Measurements from ENCODE around the gene HMGN4.
"Not testable (repeated sequence)": the region's sequence is repeated elsewhere in the genome, so short reads cannot be mapped to it uniquely, and the experiment has no call there.

The HMGN4 gene

DNA sequence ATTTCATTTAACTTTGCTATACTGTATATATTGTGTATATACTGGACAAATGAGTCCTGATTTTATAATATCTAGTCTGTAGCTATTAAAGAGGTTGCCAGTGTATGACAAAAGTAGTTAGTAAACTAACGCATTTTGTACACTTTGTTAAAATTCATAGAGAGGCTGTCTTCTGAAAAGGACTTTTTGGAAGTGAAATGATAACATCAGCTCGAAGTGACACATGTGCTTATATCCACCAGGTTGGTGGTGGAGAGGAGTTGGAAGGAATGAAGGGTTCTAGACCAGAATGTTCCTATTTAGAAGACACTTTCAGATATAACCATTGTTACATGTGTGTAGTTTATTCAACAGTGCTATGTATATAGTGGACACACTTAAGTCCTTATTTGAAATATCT is 13.9 kb upstream of the HMGN4 start:
- DNase-seq = not testable (repeated sequence)

DNA sequence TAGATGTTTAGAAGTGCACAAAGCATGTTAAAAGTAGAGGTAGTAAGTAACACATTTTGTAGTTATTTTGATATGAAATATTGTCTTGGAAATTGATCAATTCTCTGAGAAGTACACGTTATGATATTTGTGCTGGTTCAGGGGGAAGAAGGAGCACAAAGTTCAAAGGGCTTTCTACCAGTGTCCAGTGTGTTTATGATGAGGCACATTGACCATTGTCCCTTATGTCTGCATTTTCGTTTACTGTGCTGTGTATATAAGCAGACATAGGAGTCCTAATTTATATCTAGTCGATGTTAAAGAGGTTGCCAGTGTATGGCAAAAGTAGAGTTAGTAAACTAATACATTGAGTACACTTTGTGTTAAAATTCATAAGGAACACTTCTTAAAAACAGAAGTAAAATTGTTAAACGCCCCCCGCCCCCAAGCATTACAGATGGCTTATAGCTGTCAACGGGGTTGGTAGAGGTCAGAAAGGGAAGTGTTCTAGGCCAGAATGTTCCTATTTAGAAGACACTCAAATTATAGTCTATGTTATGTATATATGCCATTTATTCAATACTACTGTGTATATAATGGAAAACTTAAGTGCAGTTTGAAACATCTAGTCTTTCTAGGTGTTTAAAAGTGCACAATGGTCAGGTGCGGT is 13.3 kb upstream of the HMGN4 start:
- no peak for DNase-seq

DNA sequence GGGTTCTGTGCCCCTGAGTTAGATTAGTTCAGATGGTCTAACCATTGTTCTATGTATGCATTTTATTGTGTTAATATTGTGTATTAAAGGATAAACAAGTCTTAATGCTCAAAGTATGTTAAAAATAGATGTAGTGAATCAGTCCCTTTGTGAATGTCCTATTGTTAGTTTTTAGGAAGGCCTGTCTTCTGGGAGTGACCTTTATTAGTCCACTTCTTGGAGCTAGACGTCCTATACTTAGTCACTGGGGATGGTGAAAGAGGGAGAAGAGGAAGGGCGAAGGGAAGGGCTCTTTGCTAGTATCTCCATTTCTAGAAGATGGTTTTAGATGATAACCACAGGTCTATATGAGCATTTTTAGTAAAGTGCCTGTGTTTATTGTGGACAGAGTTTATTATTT is 12.3 kb upstream of the HMGN4 start:
- no peak for DNase-seq

DNA sequence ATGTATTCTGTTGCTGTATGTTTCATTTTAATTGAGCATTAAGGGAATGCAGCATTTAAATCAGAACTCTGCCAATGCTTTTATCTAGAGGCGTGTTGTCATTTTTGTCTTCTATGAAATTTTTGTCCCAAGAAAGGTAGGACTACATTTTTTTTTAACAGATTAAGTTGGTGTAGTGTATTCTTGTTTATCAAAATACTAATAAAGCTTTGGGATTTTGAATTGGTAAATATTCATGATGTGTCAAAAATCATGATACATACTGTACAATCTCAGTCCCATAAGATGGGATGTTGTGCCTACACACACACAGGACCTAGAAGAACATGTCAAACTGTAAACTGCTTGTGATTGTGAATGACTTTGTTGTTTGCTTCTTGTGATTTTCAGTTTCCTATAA is 11.2 kb upstream of the HMGN4 start:
- DNase-seq = no peak

DNA sequence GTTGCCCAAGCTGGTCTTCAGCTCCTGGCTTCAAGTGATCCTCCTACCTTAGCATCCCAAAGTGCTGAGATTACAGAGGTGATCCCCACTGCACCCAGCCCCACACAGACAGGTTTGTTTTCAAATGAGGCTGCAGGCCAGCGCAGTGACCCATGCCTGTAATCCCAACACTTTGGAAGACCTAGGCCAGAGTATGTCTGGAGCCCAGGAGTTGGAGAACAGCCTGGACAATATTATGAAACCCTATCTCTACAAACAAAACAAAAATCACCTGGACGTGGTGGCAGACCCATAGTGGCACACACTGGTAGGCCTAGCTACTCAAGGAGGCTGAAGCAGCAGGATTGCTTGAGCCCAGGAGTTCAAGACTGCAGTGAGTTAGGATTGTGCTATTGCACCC is 8.0 kb upstream of the HMGN4 start:
- DNase-seq = no peak

DNA sequence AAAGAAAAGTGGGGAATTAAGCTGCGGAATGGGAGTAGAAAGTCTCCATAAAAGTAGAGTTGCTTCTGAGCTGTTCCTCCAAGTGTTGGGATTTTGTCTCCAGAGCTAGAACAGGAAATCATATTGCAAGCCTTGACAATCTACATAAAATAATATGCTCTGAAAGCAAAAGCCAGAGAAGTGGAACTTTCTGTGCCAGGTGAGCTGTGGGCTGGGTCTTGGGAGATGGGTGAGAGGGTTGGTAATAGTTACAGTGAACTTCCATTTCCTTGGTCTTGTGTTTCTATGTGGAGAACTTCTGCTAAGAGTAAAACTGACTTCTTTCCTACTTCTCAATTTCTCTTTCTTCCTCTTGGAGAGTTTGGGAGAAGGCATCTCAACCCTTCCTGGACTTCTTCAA is 6.3 kb upstream of the HMGN4 start:
- no peak for DNase-seq

DNA sequence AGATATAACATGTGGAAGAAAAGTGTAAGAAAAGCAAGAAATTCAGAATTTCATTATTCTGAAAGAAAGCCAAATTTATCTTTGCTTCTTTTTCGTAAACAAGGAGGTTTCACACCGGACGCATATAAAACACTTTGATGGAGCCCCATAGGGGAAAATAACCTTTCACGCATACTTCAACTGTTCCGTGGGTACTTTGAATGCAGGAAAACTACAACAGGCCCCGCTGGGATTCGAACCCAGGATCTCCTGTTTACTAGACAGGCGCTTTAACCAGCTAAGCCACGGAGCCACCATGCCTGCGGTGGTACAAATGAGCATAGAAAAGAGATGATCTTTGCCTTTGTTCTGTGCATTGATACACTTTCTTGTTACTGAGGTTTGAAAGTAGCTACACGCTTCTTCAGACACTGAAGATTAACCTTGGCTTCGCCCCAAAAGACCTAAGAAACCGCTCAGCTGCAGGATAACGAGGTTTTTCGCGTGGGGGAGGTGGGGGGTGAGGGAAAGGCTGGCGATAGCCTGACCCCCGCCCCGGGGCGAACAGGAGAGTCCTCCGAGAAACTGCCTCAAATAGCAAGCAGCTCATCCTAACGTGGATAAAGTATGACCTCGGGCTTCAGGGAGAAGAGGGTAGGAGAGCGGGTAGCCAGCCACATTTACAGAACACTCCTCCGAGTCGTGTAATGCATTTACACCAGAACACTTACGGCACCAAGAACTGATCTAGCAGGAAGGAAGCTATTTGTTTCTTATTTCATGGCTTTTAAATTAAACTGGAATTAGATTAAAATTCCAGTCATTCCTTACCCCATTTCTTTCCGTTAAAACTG is 5.3 kb upstream of the HMGN4 start:
- DNase-seq = peak; percentile 94

DNA sequence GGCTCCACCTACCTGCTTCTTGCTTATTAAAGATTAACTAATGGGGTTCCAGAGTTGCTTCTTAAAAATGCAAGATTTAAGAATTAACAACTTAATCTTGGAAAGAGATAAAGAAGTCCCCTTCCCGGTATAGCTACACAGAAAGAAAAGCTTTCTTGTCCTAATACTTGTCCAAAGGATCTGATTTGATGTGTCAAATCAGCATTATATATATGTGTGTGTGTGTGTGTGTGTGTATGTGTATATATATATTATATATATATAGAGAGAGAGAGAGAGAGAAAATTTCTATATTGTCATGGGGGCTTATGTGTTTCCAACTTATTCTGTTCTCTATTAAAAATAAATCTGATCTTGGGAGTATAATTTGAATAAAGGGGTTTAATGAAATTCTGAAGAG is 4.6 kb upstream of the HMGN4 start:
- DNase-seq = no peak

DNA sequence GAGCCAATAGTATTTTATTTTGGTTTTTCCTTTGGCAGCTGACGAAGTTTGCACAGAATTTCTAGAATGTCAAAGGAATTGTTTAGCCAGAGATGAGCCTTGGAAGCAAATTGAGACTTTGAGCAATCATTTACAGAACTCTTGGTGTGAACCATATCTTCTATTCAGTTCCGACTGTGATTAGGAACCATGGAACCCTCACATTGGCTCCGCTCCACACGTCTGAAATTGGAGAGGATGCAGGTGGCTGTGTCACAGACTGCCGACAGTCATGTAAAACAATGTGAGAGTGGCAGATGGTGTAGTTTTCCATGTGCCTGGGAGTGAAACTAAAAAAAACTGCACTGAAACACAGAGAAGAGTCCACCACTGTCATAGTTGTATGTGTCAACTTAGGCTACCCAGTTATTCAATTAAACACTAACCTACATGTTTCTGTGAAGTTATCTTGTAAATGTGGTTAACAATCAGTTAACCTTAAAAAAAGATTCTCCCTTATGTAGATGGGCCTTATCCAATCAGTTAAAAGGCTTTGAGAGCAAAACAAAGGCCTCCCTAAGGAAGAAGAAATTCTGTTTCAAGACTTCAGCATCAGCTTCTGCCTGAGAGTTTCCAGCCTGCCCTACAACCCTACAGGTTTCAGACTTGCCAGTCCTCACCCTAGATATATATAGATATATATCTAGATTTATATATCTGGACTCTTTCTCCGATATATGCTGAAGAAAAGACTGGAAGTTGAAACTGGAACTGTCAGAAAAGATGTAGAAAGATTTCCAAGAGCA is 3.3 kb upstream of the HMGN4 start:
- DNase-seq = no peak

DNA sequence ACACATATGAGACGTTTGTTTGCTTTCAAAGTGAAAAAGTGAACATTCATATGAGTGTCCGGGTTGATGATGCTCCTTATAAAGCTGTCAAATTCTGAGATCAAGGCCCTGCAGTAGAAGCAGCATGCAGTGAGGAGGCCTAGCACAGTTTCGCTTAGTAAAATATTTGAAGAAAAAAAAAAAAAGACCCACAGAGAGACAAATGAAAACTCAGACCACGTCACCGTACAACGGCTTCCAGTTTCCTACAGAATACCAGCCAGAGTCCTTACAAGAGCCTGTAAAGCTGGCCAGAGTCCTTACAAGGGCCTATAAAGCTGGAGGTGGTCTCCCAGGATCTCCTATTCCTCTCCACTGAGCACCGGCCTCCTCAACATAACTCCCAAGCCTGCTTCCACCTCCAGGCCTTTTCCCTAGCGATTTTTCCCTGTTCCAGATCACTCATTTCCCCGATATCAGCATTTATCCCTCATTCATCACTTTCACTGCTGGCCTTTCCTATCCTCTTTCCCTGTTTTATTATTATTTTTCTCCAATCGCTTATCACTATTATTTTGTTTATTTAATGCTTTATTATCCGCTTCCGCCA is 1.5 kb upstream of the HMGN4 start:
- peak; percentile 74 for DNase-seq

DNA sequence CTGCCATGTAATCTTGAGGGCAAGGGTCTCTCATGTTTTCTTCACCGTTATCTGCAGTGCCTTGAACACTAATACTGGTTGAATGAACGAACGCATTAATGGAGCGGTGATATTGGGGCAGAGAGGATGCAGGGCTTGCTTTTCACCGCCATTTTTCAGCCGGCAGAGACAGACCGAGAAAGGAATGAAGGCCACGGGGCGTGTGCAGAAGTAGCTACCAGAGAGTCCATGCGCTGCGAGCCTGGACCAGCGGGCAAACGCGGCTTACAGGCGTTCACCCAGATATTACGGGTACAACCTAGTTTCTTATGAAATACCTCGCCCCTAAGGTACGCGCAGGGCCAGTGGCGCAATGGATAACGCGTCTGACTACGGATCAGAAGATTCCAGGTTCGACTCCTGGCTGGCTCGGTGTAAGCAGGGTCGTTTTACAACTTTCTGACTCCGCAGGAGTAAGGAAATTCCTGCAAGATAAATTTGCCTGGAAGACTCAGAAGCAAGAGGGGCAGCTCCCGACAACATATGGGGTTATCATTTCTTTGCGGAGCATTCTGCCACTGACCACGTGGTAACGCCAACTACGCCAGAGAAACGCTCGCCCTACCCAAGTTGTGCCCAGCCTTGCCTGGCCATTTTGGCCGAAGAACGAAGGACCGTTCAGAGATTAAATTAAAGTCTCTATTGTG is 863 bp upstream of the HMGN4 start:
- DNase-seq = peak; percentile 96

DNA sequence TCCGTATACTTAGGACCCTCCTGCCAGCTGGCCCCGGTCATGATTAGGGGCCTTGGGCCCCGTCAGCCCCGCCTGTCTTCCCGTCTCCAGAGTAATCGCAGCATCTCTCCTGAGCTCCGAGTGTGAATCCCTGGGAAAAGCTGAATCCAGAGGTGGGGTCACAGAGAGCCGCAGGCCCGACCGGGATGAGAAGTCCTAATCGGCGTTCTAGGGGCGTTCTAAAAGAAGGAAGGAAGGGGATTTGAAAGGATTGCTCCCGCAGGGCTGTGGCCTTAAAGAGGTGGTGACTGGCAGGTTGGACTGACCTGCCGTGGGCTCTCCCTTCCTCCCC is 371 bp downstream of the HMGN4 start:
- DNase-seq = no peak

DNA sequence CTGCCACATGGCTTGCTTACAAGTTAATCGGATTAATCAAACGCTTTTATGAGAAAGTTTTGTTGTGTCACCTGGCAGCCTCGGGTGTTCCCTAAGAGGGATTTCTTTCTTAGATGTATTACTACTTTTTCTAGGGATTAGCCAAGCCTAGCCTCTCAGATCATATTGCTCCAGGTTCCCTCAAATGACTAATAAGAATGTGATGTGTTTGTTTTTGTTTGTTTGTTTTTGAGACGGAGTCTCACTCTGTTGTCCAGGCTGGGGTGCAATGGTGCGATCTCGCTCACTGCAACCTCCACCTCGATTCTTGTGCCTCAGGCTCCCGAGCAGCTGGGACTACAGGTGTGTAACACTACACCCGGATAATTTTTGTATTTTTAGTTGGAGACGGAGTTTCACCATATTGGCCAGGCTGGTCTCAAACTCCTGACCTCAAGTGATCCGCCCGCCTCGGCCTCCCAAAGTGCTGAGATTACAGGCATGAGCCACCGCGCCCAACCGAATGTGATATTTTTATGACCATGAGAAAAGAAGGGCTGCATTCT is 977 bp downstream of the HMGN4 start:
- no peak for DNase-seq

DNA sequence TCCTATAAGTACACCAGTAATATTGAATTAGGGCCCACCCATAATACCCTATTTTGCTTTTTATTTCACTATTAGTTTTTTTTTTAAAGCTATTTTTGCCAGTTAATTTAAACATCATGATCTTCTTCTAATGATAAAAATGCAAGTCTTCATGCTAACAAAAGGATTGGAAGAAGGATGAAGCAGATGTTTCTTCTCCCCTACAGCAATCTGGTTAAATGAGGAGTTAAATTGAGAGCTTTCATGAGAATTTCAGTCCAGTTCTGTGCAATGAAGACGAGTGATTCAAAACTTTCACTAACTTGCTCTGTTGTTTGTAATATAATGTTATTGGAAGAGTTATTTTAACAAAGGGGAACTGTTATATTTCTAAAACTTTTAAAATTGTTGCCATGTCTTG is 3.4 kb downstream of the HMGN4 start:
- no peak for DNase-seq

DNA sequence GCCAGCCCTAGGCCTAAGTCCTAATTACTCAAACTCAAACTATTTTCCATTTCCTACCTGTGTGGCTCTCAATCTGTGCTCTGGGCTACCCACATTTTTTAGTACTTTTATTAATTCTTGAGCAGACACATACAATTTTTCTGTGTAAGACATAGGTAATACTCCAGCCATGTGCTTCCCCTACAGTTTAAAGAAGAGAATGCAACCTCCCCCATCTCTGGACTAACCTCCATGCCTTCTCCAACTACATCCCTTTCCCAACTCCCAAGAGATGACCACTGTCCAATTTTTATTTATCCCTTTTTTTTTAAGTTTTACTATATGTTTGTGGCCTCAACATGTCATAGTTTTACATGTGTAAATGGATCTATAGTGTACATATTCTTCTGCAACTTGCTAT is 5.8 kb downstream of the HMGN4 start:
- DNase-seq = peak; percentile 29

DNA sequence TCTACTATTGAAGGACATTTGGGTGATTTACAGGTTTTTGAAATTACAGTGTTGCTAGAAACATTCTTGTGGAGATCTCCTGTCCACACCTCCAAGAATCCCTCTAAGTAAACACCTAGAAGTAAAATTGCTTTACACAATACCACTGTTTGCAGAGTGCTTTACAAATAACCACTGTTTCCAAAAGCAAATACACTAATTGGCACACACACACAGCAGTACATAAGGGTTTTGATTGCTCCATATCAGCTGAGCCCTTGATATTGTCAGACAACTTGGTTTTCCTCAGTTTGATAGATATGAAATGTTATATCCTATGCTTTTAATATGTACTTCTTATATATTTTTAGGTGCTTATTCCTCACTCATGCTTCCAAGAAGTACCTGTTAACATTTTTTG is 6.3 kb downstream of the HMGN4 start:
- no peak for DNase-seq

DNA sequence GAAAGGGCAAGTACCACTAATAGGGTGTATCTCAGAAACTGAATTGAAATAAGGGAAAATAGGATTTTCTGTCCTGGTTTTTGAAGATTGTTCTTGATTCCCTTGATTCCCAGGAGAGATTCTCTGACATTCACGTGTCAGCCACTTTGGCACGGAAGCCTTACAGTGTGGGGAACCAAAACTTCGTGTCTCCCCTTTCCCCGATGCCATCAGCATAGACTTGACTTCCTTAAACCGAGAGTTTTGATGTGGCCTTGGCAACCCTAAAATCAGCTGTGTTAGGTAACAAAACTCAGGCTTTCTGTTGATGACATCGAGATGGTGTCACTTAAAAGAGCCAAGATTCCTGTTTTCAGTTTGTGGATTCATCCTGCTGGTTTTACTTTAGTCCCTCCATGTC is 7.5 kb downstream of the HMGN4 start:
- DNase-seq = no peak

DNA sequence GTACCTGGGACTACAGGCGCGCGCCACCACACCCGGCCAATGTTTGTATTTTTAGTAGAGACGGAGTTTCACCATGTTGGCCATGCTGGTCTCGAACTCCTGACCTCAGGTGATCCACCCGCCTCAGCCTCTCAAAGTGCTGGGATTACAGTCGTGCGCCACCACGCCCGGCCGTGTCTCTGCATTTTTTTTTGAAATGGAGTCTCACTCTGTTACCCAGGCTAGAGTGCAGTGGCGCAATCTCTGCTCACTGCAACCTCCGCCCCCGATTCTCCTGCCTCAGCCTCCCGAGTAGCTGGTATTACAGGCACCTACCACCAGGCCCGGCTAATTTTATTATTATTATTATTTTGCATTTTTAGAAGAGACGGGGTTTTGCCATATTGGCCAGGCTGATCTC is 9.2 kb downstream of the HMGN4 start:
- DNase-seq = not testable (repeated sequence)

DNA sequence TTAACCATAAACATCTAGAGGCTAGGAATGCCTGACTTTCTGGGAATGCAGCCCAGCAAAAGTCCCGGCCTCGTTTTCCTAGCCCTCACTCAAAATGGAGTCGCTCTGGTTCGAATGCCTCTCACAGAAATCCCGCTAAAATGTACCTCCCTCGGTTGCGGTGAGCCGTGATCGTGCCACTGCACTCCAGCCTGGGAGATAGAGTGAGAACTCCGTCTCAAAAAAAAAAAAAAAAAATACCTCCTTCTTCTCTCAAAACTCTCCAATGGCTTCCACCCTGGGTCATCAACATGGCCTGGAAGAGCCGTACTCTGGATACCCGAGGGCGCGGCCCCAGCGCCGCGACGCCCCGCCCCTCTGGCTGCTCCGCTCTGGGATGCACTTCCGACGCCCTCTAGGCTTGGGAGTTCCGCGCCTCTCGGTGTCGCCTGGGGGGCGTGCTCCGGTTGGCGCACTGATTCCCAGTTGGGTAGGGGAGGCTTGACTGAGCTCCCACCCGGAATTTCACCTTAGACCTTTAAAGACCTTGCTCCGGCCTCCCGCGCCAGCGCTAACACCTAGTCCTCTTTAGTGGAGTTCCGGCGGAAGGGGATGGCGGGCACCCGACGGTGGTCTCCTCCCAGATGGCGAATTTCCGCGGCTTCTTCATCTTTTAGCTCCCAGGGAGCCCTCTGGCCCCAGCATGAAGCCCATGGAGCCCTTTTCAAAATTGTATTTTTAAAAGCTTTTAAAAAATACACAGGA is 12.3 kb downstream of the HMGN4 start:
- DNase-seq = peak; percentile 72

DNA sequence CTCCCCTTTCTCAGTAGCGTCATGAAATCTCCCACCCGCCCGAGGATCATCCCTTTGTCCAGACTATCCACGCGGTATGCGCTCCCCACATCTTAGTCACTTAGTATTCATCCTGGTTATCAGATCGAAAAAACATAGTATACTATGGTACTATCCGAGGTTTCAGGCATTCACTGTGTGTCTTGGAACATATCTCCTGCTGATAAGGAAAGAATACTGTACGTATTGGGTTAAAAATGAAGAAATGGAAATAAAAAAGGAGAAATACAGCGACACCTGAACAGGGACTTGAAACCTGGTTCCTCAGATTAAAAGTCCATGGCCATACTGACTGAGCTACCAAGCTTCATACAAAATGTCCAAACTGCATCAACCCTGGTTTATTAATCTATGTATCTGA is 14.0 kb downstream of the HMGN4 start:
- no peak for DNase-seq

DNA sequence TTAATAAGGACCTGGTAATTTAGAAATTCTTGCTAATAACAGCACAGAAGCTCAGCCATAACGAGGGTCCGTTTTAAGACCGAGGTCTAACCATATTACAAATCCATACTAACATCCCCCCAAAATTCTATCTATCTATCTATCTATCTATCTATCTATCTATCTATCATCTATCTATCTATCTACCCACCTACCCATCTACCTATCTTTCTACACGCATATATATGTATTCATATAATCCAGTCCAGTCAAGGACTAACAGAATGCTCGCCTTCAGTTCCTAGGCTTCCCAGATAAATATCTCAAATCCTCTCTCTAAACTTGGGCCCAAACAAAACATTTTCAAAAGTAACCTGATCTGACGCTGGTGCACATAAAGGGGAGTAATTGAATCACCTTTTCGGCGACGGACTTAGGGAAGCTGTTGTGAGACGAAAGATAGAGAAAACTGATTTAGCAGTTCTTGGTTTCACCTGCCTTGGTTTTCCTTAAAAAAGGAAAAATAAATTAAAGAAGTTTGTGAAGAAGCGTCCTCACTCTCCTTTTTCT is 14.5 kb downstream of the HMGN4 start:
- no peak for DNase-seq

DNA sequence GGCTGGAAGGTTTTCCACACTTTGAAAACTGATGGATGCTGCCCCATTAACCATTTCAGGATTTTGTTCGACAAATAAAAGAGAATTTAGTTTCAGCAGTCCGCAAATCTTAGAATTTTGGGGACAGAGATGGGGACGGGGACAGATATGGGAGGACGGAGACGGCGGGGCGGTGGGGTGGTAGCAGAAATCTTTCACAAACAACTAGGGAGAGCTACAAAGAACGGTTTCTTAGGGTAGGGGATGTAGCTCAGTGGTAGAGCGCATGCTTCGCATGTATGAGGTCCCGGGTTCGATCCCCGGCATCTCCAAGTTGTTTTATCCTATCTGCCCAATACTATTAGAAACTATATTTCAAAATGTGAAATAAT is 15.1 kb downstream of the HMGN4 start:
- peak; percentile 79 for DNase-seq

All from EL (cell line).